Dedifferentiated amniotic fluid mesenchymal stem cell (primary cell): ENCODE measurements around the gene OGFOD2.

ENCODE experiments used
- DNase-seq: peaks from one replicate; pipeline ENCODE4 v3.0.0-alpha.2; 2016; ENCODE audit errors: extremely low spot score

The OGFOD2 gene

DNA sequence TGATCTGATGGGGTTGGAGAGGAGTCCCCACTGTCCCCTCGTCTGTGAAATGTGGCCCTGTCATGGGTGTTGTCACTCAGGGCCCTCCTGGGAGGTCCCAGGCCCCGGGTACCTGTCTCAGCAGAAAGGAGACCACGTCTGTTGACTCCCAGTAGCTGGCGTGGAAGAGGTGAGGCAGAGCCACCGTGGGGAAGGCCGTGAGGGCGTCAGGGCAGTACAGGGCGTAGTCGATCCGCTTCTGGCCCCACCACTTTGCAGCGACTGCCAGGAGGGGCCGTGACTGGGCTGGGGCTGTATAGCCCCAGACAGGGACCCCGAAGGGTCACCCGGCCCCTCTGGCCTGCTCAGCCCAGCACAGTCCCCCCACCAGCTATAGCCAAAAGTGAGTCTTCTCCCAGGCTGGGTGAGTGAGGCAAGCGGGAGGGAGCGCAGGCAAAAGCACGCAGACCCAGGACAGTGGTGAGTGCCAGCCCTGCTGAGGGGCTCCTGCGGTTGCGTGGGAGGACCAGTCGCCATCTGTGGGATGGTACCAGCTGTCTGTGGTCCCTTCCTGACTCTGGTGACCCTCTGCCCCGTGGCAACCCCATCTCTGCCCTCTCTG lies 13.7 kb downstream of the OGFOD2 start:
- DNase-seq = no peak

DNA sequence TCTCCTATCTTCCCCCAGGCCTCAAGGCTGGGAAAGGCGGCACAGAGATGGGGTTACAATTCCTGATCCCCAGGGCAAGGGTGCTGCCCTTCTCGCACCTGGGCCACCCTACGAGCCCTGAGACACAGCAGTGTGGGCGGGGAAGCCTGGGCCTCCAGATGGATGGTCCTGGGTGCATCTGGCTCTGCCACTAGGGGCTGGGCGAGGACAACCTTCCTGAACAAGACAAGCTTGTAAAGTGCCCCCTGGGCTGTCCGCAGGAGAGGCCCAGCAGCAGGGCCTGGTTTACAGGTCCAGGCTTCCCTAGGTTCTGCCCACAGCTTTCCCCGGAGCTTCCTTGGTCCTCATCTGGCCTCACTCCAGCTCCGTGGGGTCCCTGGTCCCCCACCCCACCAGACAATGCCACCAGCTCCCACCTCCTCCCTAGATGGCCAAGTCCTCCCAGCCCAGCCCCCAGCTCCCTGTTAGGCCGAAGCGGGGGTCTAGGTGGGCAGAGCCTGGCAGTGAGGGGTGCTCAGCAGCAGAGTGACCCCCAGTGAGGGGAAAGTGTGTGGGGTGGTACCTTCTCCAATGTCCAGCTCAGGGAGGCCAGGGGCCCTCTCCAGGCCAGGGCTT lies 14.3 kb downstream of the OGFOD2 start:
- DNase-seq = no peak

DNA sequence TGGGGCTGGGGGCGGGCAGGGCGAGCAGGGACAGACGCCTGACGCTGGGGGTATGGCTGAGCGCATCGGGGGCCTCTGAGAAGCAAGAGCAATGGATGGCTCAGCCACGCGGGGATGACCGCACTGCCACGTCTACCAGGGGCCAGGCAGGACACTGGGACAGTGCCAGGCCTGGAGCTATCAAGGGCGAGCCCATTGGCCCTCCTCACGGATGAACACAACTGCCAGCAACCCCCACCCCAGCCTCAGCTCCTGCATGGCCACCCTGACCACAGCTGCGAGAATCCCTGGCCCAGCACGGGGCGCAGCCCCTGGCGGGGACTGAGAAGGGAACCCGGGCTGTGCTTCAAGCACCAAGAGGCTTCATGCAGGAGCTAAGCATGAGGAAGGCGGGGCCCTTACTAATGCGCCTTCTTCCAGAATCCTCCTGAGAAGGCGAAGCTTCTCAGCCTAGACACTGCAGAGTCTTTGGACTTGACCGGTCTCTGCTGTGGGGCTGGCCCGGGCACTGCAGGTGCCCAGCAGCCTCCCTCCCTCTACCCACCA lies 14.9 kb downstream of the OGFOD2 start:
- no peak for DNase-seq

DNA sequence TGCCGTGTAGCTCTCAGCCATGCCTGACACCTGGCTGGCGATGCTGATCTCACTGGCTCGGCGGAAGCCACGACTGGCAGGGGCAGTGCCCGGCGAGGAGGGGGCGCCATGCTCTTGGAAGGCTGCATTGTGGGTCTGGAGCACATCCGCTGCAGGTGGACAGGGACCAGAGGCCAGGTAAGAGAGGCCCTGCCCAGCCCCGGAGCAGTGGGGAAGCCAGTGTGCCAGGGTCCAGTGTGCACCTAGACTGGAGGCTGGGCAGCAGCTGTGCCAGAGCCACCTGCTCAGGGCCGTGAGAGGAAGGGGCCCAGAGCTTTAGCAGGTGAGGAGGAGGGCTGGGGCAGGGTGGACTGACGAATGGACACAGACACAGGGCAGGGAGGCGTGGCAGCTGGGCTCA lies 15.5 kb downstream of the OGFOD2 start:
- DNase-seq = no peak

GRCh38 chr12:122990961-122991622 lies 16.0 kb downstream of the OGFOD2 start:
- no peak for DNase-seq

GRCh38 chr12:122991623-122992275 lies 16.7 kb downstream of the OGFOD2 start:
- no peak for DNase-seq

- no peak for DNase-seq
These were observed 17.3 kb downstream of the OGFOD2 start for GRCh38 chr12:122992386-122992785.

GRCh38 chr12:122994140-122994675 lies 19.2 kb downstream of the OGFOD2 start:
- DNase-seq = no peak

DNA sequence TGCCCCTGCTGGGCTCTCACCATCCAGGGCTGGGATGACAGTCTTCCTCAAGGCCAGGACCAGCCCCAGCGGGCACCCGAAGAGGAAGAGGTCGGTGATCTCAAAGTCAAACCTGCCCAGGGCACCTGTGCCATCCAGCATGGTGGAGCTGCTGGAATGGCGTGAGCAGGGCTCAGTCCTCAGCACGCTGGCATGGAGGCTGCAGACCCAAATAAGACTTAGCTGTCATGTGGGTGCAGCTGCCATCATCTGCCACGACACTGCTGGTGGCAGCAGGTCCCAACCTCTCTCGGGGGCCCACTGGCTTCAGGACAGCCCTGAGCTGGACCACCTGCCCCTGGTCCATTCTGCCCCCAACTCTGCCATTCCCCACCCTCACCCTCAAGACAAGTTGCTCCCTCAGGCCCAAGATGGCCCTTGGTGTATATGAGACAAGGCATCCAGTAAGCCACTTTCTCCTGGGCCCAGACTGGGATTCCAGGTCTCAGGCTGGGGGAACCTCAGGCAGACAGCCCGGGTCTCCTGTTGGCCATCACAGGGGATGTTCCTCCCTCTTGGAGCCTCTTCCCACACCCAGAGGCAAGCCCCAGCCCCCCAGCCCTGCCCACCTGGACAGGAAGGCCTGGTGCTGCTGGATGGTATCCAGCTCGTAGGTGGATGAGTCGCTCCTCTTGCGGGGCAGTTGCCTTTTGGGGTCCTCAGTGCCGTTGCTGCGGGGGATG lies 19.9 kb downstream of the OGFOD2 start:
- no peak for DNase-seq

GRCh38 chr12:122995503-122996187 lies 20.6 kb downstream of the OGFOD2 start:
- DNase-seq = no peak

GRCh38 chr12:122996188-122996601 lies 21.2 kb downstream of the OGFOD2 start:
- DNase-seq = no peak

- no peak for DNase-seq
These were observed 21.7 kb downstream of the OGFOD2 start for GRCh38 chr12:122996621-122997342.

DNA sequence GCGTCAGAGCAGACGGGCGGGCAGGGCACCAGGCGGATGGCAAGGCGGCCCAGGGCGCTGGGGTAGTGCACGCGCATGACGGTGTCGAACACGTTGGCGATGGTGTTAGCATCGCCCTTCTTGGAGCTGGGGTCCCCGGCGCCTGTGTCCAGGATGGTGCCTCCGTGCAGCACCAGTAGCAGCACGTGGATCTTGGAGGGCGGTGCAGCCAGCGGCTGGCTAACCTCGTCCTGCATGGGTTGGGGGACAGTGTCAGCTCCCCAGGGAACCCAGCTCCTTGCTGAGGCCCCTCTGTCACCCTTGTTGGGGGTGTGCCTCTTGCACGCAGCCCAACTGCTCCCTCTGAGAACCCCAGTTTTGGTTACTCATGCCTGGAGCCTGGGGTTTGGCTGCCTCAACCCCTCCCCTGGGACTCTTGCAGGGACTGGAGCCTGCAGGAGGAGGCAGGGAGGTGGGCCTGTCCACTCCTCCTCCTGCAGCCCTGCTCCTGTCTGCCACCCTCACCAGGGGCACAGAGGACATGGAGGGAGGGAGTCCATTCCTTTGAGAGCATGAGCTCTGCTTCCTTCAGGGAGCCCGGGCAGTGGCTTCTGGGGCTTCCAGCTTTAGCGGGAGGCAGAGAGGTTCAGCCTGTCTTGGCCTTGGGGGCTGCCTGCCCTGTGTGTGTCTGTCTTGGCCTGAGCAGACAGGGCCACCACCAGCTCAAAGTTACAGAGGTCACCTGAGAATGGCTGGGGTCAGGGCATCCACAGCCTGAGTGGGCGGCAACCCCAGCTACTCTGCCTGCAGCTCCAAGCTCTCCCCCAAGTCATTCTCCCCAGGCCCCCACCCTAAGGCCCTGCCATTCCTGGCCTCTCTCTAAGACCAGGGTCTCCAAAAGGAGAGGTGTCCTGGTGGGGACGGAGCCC lies 22.6 kb downstream of the OGFOD2 start:
- no peak for DNase-seq

- DNase-seq = no peak
These were observed 23.3 kb downstream of the OGFOD2 start for GRCh38 chr12:122998316-122998715.

GRCh38 chr12:122999196-122999946 lies 24.3 kb downstream of the OGFOD2 start:
- no peak for DNase-seq

GRCh38 chr12:122999986-123000420 lies 25.0 kb downstream of the OGFOD2 start:
- DNase-seq = no peak

GRCh38 chr12:123000578-123000977 lies 25.5 kb downstream of the OGFOD2 start:
- DNase-seq = no peak

- DNase-seq = no peak
These were observed 26.4 kb downstream of the OGFOD2 start for GRCh38 chr12:123001464-123001863.
